GM18907 (cell line): ENCODE measurements around the gene PAGR1.
"Not testable (repeated sequence)": the region's sequence is repeated elsewhere in the genome, so short reads cannot be mapped to it uniquely, and the experiment has no call there.

Experiments used
- ATAC-seq: cut with Tn5 transposase; IDR thresholded peaks from one replicate; pipeline ENCODE4 v1.9.1; 2021; ENCODE audit warnings: mild to moderate bottlenecking, moderate library complexity; ENCODE audit not compliant: unreplicated experiment

The PAGR1 gene

DNA sequence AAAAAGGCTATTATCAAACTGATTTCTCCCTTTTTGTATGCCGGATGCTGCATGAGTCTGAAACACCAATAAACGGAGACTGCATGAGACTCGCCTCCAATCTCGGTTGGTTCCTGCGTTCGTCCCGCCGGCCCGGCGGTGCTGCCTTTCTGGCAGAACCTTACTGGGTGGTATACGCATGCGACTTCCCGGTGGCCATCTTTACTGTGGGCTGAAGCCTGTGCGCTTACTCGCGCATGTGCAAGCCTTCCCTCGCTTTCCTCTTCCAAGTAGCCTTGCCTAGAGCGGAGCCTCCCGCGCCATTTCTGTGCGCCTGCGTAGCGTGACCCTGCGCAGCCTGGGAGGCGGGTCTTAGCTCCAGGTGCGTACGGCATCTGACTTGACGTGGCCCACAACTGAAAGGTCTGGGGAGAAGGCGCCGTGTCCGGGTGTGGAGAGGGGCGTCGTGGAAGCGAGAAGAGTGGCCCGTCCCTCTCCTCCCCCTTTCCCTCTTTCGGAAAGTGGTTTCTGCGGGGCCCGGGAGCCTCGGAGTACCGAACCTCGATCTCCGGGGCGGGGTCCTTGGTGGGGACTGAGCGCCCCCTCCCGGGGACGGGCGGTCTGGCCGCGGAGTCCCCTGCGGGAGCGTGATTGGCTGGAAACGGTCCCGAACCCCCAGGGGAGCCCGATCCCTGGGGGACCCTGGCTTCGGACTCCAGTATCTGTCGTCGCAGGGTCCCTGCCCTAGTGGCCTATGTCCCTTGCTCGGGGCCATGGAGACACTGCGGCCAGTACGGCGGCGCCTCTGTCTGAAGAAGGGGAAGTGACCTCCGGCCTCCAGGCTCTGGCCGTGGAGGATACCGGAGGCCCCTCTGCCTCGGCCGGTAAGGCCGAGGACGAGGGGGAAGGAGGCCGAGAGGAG is at the start of gene PAGR1:
Gene PAGR1, plus strand, starts transcription at position 360 of the 901 bp plus-strand sequence. Its CDS starts 374 bp downstream, at position 734.
- ATAC-seq = peak; percentile 65

DNA sequence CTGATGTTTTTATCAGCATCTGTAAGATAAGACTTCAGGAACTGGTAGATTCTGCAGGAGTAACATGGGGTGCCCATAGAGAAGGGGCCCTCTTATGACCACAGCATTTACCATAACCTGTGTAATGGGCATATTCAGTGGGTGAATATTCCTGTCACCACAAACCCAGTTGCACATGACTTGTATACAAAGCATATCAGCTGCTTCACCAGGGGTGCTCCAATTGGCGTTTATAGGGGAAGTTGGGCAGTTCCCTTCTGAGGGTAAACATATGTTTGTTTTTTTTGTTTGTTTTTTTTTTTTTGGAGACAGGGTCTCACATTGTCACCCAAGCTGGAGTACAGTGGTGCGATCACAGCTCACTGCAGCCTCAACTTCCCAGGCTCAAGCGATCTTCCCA is 49.4 kb upstream of the PAGR1 start:
- no peak for ATAC-seq

DNA sequence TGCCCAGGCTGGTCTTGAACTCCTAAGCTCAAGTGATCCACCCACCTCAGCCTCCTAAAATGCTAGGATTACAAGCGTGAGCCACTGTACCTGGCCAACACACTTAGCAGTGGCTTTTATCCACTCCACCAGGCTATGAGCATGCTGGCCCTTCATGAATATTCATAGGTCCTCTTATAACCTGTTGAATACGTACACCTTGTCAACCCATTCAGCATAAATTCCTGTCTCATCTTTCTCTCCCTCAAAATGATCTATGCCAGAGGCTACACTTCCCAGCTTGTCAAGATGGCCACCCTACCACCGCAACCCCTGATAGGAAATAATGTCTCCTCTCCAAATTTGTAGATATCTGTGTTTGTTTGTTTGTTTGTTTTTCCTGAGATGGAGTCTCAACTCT is 48.9 kb upstream of the PAGR1 start:
- ATAC-seq = no peak

DNA sequence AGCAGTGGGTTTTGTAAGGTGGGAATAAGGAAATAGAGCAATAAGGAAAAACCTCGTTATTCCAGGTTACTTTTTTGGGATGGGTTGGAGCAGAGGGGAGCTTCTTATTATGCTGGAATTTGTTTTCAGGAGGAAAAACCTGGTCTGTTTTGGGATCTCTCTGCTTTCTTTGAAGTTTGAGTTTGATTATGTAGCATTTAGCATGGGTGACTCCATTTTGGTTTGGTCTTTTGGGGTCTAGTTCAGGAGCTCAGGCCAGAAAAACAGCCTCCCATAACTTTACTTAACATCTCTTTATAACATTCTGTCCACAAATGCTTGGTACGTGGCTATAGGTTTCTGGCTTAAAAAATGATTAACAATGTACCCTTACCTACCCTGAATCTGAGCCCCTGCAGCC is 46.4 kb upstream of the PAGR1 start:
- ATAC-seq = no peak

DNA sequence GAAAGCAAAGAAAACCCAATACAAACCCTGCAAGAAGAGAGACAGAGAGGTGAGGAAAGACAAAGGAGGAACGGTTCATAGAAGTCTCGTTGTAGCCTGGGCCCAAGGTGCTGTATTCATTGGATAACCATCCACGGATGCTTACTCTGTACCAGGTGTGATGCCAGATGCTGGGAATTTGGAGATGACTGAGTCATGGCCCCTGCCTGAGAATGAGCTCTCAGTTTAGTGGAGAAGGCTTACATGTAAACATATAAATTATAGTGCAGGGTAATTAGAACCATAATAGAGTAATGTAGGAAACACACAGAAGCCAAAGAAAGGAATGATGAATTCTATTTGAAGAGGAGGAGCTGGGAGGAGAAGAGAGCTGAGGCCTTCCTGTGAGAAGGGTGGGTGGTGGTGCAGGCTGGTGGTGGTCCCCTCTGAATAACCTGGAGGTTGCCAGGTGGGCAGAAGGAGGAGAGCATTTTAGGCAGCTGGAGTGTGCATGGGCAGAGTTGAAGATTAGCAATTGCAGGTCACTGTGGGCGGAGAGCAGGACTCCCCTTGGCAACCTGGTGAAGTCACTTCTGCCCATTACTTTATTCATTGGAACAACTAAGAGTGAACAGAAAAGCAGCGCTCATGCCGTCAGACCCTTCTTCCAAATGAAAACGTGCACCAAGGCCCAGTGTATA is 45.6 kb upstream of the PAGR1 start:
- ATAC-seq = no peak

DNA sequence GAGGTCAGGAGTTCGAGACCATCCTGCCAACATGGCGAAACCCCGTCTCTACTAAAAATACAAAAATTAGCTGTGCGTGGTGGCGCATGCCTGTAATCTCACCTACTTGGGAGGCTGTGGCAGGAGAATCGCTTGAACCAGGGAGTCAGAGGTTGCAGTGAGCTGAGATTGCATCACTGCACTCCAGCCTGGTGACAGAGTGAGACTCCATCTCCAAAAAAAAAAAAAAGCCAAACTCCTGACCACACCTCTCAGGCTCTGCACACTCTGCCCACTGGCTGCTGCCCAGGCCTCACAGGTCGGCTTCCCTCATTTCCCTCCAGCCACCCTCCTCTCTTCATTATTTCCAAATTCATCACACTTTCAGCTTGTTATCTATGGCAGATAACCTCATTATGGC is 43.6 kb upstream of the PAGR1 start:
- ATAC-seq = not testable (repeated sequence)

DNA sequence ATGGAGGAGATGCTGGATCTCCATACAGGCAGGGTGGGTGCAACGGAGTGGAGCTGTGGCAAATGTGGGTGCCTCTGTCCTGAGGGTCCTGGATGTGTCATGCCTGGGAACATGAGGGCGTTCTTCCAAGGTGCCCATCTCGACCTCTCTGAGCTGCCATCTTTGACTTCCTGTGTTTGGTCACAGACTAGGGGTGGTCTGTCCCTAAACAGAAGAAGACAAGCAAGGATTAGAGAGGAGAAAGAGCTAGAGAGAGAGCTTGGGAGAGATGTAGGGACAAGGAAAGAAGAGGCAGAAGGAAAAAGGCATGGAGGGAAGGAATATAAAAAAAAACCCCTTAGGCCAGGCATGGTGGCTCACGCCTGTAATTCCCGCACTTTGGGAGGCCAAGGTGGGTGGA is 41.2 kb upstream of the PAGR1 start:
- no peak for ATAC-seq

DNA sequence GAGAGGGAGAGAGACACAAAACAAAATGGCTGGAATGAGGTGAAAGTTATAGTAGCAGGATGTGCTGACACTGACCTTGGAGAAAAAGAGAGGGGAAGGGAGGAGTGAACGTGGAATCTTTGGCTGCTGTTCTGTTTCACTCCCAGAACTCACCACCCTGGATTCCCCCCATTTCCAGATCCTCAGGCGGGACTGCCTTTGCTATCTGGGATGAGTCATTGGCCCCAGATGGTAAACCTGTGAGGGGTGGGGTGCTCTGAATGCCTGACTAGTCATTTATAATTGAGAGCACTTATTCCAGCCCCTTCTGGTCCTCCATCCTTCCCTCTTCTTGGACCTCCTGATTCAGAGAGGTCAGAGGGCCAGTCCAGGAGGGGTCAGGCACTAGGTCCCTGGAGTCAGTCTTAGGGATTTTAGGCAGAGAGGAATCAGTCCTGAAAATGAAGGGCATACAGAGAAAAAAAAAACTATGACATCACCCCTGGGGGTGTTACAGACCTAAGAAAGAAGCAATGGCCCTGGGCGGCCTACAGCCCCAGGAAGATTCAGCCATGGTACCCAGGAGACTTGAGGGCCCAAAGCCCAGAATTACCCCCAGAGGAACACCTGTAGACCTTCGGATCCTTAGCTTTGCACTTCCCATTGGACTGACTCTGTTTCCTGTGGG is 40.1 kb upstream of the PAGR1 start:
- ATAC-seq = no peak

DNA sequence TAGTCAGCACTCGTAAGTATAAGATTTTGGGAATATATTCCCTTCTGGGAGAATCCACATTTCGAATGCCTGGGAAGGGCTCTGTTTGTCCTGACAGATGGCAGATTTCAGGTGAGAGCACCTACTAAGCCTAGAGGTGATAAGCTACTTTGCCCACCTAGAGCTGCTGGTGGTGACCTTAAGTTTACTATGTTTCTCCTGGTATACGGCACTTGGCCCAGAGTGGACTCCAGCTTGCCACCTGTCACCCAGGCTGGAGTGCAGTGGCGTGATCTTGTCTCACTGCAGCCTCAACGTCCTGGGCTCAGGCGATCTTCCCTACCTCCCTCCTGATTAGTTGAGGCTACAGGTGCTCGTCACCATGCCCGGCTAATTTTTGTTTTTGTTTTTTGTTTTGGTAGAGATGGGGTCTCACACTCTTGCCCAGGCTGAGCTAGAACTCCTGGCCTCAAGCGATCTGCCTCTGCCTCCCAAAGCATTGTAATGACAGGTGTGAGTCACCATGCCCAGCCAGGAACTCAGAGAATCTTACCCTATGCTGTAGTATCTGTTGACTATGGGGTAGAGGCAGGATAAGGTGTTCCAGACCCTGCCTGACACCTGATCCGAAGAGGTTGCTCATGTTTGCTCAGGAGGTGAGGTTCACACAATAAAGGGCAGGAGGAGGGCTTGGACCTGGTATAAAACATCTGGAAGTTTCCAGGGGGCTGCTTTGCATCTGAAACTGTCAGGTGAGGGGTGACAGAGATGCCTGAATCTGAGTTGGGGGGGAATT is 38.2 kb upstream of the PAGR1 start, which contains the start of gene ZG16:
Gene ZG16, plus strand, starts transcription at position 681 of the 775 bp plus-strand sequence. CDS start 1,011 bp downstream, outside the sequence.
- no peak for ATAC-seq

DNA sequence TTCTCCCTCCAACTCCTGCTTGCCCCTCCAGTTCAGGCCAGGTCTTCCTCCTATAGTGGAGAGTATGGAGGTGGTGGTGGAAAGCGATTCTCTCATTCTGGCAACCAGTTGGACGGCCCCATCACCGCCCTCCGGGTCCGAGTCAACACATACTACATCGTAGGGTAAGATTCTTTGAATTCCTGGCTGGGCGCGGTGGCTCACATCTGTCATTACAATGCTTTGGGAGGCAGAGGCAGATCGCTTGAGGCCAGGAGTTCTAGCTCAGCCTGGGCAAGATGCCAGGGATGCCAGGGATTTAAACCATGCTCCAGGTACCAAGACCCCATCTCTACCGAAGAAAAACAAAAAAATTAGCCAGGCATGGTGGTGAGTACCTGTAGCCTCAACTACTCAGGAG is 36.5 kb upstream of the PAGR1 start:
- no peak for ATAC-seq

DNA sequence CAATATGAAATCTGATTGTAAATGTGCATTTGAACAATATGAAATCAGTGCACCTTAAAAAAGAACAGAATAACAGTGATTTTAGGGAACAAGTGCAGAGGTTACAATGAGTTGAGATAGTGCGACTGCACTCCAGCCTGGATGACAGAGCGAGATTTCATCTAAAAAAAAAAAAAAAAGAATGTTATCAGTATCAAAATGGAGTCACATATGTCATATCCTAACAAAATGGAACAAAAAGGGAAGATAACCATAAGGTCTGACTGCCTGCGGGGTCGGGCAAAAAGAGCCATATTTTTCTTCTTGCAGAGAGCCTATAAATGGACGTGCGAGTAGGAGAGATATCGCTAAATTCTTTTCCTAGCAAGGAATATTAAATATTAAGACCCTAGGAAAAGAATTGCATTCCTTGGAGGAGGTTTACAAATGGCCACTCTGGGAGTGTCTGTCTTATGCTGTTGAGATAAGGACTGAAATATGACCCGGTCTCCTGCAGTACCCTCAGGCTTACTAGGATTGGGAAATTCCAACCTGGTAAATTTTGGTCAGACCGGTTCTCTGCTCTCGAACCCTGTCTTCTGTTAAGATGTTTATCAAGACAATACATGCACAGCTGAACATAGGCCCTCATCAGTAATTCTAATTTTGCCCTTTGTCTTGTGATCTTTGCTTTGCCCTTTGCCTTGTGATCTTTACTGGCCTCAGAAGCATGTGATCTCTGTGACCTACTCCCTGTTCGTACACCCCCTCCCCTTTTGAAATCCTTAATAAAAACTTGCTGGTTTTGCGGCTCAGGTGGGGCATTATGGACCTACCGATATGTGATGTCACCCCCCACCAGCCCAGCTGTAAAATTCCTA is 32.6 kb upstream of the PAGR1 start:
- ATAC-seq = not testable (repeated sequence)

DNA sequence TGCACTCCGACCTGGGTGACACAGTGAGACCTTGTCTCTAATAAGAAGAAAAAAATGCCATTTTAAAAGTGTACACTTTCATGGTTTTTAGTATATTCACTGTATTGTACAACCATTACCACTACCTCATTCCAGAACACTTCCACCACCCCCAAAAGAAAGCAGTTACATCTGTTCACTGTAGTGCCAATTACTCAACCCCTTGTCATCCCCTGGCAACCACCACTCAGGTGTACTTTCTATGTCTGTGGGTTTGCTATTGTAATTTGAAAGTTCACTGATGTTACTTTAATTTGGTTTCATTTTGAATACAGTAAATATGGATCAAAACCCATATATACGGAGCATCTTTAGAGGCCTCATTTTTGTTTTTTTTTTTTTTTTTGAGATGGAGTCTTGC is 31.8 kb upstream of the PAGR1 start:
- no peak for ATAC-seq

DNA sequence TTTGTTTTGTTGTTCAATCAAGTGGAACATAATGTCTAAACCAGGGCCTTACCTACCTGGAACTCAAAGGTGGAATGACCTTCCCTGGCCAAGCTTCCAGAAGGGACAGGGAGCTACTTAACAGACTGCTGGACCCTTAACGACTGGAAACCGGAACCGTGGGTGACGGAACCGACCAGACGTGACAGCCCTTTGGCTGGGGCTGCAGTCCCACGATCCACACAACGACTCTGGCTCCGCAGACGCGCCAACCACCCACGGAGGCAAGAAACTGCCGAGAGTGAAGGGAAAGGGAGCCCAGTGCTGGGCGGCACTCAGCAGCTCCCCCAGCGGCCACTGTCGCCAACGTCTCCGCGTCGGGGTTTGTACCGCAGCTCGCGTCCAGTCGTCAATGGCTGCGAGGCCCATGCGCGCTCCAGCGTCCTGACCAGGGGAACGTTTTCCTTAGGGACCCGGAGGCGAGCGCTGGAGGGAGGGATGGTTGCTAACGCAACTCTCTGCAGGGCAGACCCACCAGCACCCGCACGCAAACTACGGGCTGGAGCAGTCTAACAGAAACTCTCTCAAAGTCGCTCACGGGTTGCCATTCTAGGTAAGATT is 31.0 kb upstream of the PAGR1 start:
- ATAC-seq = no peak

DNA sequence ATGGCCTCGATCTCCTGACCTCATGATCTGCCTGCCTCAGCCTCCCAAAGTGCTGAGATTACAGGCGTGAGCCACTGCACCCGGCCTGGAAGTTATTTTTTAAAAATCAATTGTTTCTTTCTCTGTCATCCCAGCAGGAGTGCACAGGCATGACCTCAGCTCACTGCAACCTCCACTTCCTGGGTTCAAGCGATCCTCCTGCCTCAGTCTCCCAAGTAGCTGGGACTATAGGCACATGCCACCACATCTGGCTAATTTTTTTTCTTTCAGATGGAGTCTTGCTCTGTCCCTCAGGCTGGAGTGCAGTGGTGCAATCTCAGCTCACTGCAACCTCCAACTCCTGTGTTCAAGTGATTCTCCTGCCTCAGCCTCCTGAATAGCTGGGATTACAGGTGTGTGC is 28.8 kb upstream of the PAGR1 start:
- ATAC-seq = not testable (repeated sequence)

DNA sequence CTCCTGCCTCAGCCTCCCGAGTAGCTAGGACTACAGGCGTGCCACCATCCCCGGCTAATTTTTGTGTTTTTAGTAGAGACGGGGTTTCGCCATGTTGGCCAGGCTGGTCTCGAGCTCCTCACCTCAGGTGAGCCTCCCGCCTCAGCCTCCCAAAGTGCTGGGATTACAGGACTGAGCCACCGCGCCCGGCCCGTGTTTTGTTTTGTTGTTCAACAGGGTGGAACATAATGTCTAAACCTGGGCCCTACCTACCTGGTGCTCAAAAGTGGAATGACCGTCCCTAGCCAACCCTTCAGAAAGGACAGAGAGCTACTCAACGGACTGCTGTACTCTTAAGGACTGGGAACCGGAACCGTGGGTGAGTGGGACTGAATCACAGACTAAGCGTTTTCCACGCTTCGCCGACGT is 26.2 kb upstream of the PAGR1 start:
- peak; percentile 3 for ATAC-seq

DNA sequence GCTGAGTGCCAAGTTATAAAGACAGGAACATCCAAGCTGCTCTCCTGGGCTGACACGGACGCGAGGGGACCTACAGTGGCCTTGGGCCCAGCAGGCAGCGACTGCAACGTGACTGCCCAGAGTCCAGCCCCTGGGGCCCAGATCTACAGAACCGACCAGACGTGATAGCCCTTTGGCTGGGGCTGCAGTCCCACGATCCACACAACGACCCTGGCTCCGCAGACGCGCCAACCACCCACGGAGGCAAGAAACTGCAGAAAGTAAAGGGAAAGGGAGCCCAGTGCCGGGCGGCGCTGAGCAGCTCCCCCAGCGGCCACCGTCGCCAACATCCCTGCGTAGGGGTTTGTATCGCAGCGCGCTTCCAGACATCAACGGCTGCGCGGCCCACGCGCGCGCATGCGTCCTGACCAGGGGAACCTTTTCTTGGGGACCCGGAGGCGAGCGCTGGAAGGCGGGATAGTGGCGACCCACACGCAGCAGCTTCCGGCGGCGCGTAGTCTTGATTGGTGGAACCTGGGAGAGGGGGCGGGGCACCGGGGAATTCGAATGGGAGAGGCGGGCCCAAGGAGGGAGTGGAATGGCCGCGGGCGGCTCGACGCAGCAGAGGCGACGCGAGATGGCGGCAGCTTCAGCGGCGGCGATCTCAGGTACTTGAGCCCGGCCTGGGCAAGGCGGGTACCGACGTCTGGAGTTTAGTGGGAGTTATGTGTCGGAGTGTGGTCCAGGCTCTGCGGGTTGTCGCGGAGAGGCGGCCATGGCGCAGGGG is 25.6 kb upstream of the PAGR1 start, which contains the start of gene KIF22:
Gene KIF22, plus strand, starts transcription at position 569 of the 766 bp plus-strand sequence. Its CDS starts 9 bp downstream, at position 578.
- peak; percentile 94 for ATAC-seq

DNA sequence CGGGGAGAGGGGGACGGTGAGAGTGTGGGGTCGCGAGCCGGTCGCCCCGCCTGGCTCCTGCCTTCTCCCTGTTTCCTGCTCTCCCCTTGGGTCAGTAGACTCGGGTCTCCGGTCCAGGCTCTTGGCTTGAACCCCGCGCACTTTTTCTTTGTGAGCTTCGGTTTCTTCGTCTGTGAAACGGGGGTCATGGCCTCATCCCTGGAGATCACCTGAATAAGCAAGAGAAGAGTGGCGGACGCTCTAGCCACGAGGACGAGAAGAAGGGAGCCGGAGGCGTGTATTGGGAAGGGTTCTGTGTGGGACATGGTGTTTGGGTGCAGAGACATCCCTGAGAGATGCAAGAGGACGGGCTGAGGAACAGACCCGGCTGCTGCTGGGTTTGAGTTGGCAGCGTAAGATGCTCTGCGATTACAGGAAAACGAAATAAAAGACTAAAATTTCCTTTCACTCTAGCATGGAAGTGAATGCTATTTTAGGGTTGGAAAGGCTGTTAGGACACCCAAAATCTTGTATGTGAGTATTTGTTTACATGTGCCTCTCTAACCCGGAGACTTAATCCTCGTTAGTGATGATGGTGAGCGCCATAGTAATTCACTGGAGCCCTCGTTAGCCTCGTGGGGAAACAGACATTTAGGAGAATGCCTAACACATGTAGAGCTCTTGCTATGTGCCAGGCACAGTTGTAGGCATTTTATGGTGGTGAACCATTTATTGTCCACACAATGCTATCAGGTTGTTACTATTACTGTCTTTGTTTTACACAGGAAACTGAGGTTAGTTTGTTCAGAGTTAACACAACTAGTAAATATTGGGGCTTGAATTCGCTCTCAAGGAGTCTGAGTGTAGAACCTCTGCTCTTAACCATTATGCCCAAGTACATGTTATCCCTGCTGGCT is 24.8 kb upstream of the PAGR1 start:
- ATAC-seq = peak; percentile 32
